ENCODE results near the gene UGT1A4. TPM values are rescaled to one million over a fixed set of nuclear protein-coding genes. Genes with fewer than 3 reads are reported as not detected.

The UGT1A4 gene
- total RNA-seq, 1 experiment from 2014 or later: 0.12 TPM

- H3K4me2 ChIP-seq (ENCODE audit: low read length): peak overlapping the region; percentile 49
- POLR2A ChIA-PET: no interaction called here
- DNase-seq (ENCODE audit: low read depth, low spot score): no peak
- no peak overlapping the region for H3K9ac ChIP-seq (ENCODE audit: low read length)
- H3K36me3 ChIP-seq (ENCODE audit: control insufficient read depth in 1 of 2, insufficient read depth in 2 of 2, low read length in 2 of 2): no peaks in the 10 kb centered on the region
- H3K9me2 ChIP-seq (ENCODE audit: insufficient read depth): no peaks in the 10 kb centered on the region
- no peak; the same call in 1 of the 2 replicates for ATAC-seq
- CTCF ChIA-PET: no interaction called here
- no peaks in the 10 kb centered on the region for H3K27me3 ChIP-seq (ENCODE audit: insufficient read depth, low read length)
- TF ChIP-seq CBX3 (IDR thresholded peaks at IDR 0.05; ENCODE audit: low read depth): no peak
- peak; percentile 23; the same call in 1 of the 2 replicates for TF ChIP-seq EGR1 (IDR thresholded peaks at IDR 0.05; ENCODE audit: low read depth)
- H3K4me3 ChIP-seq (replicated peaks in 1 of 2; ENCODE audit: low read depth in 1 of 2, low read length in 2 of 2): 0 out of 4 replicates have a peak overlapping the region, but pooled peaks of 1 of the 2 experiments have one; percentile 2
- H3K9me3 ChIP-seq (ENCODE audit: control insufficient read depth in 1 of 2, insufficient read depth in 1 of 2, low read depth in 1 of 2, low read length in 2 of 2): no peaks in the 10 kb centered on the region
- no peak overlapping the region for H3K27ac ChIP-seq (ENCODE audit: low read depth, low read length)
- RAD21 ChIA-PET (ENCODE audit: low non-redundant PET in 1 of 2, low total read pairs in 2 of 2, uncharacterized antibody in 2 of 2, unreplicated experiment in 2 of 2): no interaction called here
- no peak overlapping the region for H2AFZ ChIP-seq (ENCODE audit: low read depth, low read length, poor library complexity, severe bottlenecking)
- BruUV-seq (replicated peaks): no TSS peak
- peaks cover 5 to 9% of the 10 kb centered on the region in 2 experiments; a peak in 3 of 4 replicates for H3K4me1 ChIP-seq (ENCODE audit: control insufficient read depth in 1 of 2, insufficient read depth in 2 of 2, low read length in 2 of 2)
- intact Hi-C loops (cut with micrococcal nuclease): no loop called here
- H4K20me1 ChIP-seq (ENCODE audit: insufficient read depth): no peaks in the 10 kb centered on the region
- no peaks in the 10 kb centered on the region for H3K79me2 ChIP-seq (ENCODE audit: insufficient read depth, low read length)
Observed at GRCh38 chr2:233801357-233802131, 83.0 kb downstream of the UGT1A4 start.

DNA sequence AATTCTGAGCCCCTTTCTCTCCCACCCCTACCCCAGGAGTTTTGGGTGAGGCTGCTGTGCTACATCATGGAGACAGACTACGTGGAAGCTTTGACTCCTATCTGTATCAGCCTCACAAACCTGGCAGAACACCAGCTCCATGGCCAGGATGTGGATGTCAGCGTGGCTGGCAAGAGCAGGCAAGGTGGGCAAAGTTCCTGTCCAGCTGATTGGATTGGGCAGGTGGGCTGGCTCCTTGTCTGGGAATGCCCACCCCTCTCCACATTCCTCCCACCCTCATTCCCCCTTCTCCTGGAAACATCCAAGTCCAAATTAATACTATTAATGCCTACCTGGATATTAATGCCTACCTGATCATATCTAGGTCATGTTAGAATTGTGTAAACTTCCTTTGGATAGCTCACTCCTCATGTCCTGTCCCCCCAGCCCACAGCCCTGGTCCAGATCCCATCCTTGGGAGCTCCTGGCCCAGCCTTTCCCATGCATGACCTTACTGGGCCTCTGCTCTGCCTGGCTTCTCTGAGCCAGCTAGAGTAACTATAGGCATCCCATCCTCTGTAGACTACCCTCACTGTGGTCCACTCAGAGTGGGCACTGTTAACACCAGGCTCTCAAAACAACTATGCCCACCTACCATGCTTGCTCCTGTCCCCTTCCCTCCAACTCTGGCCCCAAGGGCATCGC, 83.7 kb downstream of the UGT1A4 start:
- no peak for ATAC-seq
- no peak overlapping the region for H3K27ac ChIP-seq (ENCODE audit: low read depth, low read length)
- no peaks in the 10 kb centered on the region for H3K27me3 ChIP-seq (ENCODE audit: insufficient read depth, low read length)
- DNase-seq (ENCODE audit: low read depth, low spot score): no peak
- H3K4me1 ChIP-seq (ENCODE audit: control insufficient read depth in 1 of 2, insufficient read depth in 2 of 2, low read length in 2 of 2): peaks cover 5 to 9% of the 10 kb centered on the region in 2 experiments; a peak in 3 of 4 replicates
- no peaks in the 10 kb centered on the region for H4K20me1 ChIP-seq (ENCODE audit: insufficient read depth)
- intact Hi-C loops (cut with micrococcal nuclease): no loop called here
- no peak overlapping the region for H3K4me2 ChIP-seq (ENCODE audit: low read length)
- H3K36me3 ChIP-seq (ENCODE audit: control insufficient read depth in 1 of 2, insufficient read depth in 2 of 2, low read length in 2 of 2): no peaks in the 10 kb centered on the region
- no TSS peak for BruUV-seq (replicated peaks)
- ChIA-PET POLR2A (no interaction called here), CTCF (no interaction called here), RAD21 (ENCODE audit: low non-redundant PET in 1 of 2, low total read pairs in 2 of 2, uncharacterized antibody in 2 of 2, unreplicated experiment in 2 of 2) (no interaction called here)
- no peak overlapping the region for H3K4me3 ChIP-seq (replicated peaks in 1 of 2; ENCODE audit: low read depth in 1 of 2, low read length in 2 of 2)
- TF ChIP-seq EZH2phosphoT487 (IDR thresholded peaks at IDR 0.05; ENCODE audit: borderline replicate concordance) (no peak), RAD21 (IDR thresholded peaks at IDR 0.05; ENCODE audit: low read depth) (no peak)
- TF ChIP-seq, protein P1, sequence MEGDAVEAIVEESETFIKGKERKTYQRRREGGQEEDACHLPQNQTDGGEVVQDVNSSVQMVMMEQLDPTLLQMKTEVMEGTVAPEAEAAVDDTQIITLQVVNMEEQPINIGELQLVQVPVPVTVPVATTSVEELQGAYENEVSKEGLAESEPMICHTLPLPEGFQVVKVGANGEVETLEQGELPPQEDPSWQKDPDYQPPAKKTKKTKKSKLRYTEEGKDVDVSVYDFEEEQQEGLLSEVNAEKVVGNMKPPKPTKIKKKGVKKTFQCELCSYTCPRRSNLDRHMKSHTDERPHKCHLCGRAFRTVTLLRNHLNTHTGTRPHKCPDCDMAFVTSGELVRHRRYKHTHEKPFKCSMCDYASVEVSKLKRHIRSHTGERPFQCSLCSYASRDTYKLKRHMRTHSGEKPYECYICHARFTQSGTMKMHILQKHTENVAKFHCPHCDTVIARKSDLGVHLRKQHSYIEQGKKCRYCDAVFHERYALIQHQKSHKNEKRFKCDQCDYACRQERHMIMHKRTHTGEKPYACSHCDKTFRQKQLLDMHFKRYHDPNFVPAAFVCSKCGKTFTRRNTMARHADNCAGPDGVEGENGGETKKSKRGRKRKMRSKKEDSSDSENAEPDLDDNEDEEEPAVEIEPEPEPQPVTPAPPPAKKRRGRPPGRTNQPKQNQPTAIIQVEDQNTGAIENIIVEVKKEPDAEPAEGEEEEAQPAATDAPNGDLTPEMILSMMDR (IDR thresholded peaks at IDR 0.05 in 2 of 3, conservative IDR thresholded peaks at IDR 0.05 in 1 of 3; ENCODE audit: borderline replicate concordance in 1 of 3, insufficient read depth in 1 of 3, low read depth in 2 of 3, low read length in 2 of 3): no peak
- no peak overlapping the region for H3K9ac ChIP-seq (ENCODE audit: low read length)
- H3K9me3 ChIP-seq (ENCODE audit: control insufficient read depth in 1 of 2, insufficient read depth in 1 of 2, low read depth in 1 of 2, low read length in 2 of 2): no peaks in the 10 kb centered on the region
- no peaks in the 10 kb centered on the region for H3K79me2 ChIP-seq (ENCODE audit: insufficient read depth, low read length)
- H2AFZ ChIP-seq (ENCODE audit: low read depth, low read length, poor library complexity, severe bottlenecking): no peak overlapping the region
- no peaks in the 10 kb centered on the region for H3K9me2 ChIP-seq (ENCODE audit: insufficient read depth)

Measured in HCT116 (cell line).